ENCODE results near the gene HEXD.

DNA sequence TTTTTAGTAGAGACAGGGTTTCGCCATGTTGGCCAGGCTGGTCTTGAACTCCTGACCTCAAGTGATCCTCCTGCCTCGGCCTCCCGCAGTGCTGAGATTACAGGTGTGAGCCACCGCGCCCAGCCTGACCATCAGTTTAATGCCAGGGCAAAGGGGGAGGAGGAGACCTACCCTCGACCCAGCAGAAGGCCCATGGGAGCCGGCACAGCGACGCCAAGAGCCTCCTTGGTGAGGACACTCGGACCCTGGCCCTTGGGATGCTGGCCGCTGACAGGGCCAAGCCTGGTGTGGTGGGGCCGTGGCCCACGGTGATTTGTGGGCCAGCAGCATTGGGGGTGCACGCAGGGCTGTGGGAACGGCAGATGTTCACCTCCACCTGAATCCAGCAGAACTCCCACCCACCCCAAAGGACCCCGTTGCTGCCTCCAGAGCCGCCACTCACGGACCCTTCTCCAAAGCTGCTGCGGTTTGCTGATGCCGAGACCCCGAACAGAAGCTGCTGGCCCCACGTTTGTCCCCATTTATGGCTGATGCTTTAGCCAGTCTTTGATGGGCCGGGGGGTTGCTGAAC, 26.6 kb upstream of the HEXD start:
- no peak for TF ChIP-seq POLR2A (IDR thresholded peaks at IDR 0.05; ENCODE audit: low read depth)
- TF ChIP-seq CTCF (IDR thresholded peaks at IDR 0.05) = no peak
- no peak for TF ChIP-seq POLR2AphosphoS5 (IDR thresholded peaks at IDR 0.05)
- TF ChIP-seq EP300 (IDR thresholded peaks at IDR 0.05) = no peak

All from esophagus muscularis mucosa (tissue), 4 donors.